ENCODE results near the gene GPX4. TPM values are rescaled to one million over a fixed set of nuclear protein-coding genes. Genes with fewer than 3 reads are reported as not detected.

Gene GPX4
- total RNA-seq, 1 donor from 2014 or later, result 300 TPM

DNA sequence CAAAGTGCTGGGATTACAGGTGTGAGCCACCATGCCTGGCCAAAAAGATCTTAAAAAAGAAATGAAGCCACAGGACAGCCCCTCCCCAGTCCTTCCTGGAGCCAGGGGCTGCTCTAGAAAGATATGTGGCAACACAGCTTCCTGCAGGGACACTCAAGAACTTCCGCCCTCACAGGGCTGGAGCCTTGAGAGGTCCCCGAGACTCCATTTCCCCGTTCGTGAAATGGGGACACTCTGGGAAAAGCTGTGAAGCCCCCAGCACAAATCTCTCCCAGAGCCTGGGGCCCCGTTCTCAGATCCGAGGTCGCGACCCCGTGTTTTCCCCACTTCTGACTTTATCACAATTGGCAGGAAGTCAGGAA, 2.5 kb upstream of the GPX4 start:
- Mint-ChIP-seq H3K9me3 (no peaks in the 10 kb centered on the region), H3K27ac (ENCODE audit: unreplicated experiment) (peak overlapping the region; percentile 84), H3K27me3 (ENCODE audit: low read depth) (no peaks in the 10 kb centered on the region), H3K4me1 (peaks cover 24% of the 10 kb centered on the region), H3K36me3 (ENCODE audit: low read depth) (no peaks in the 10 kb centered on the region), H3K4me3 (peak overlapping the region; percentile 84)
- DNase-seq (ENCODE audit: low read depth, low spot score), result no peak
- TF ChIP-seq CTCF (conservative IDR thresholded peaks at IDR 0.05), result no peak

- Mint-ChIP-seq H3K4me3 (peak overlapping the region; percentile 86), H3K27me3 (ENCODE audit: low read depth) (no peaks in the 10 kb centered on the region), H3K36me3 (ENCODE audit: low read depth) (no peaks in the 10 kb centered on the region), H3K27ac (ENCODE audit: unreplicated experiment) (no peak overlapping the region), H3K9me3 (no peaks in the 10 kb centered on the region), H3K4me1 (peaks cover 24% of the 10 kb centered on the region)
- DNase-seq (ENCODE audit: low read depth, low spot score), result no peak
- TF ChIP-seq CTCF (conservative IDR thresholded peaks at IDR 0.05), result no peak
These were observed 1.2 kb upstream of the GPX4 start for GRCh38 chr19:1102407-1103131.

DNA sequence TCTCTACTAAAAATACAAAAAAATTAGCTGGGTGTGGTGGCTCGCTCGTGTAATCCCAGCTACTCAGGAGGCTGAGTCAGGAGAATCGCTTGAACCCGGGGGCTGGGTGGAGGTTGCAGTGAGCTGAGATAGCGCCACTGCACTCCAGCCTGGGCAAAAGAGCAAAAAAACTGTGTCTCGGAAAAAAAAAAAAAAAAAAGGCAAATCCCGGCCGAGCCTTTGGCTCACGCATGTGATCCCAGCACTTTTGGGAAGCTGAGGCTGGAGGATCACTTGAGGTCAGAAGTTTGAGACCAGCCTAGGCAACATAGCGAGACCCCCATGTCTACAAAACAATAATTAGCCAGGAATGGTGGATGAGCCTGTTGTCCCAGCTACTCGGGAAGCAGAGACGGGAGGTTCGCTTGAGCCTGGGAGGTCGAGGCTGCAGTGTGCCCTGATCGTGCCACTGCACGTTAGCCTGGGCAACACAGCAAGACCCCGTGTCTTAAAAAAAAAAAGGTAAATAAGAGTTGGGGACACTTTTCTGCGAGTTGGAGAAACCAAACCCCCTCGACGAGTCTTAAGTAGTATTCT, 574 bp upstream of the GPX4 start:
- Mint-ChIP-seq H3K36me3 (ENCODE audit: low read depth) (no peaks in the 10 kb centered on the region), H3K9me3 (no peaks in the 10 kb centered on the region), H3K4me3 (peak overlapping the region; percentile 86), H3K27ac (ENCODE audit: unreplicated experiment) (peak overlapping the region; percentile 78), H3K27me3 (ENCODE audit: low read depth) (no peaks in the 10 kb centered on the region), H3K4me1 (peaks cover 19% of the 10 kb centered on the region)
- DNase-seq (ENCODE audit: low read depth, low spot score), result no peak
- no peak for TF ChIP-seq CTCF (conservative IDR thresholded peaks at IDR 0.05)

GRCh38 chr19:1104311-1105007, 665 bp downstream of the GPX4 start:
- Mint-ChIP-seq H3K27me3 (ENCODE audit: low read depth) (no peaks in the 10 kb centered on the region), H3K4me1 (peaks cover 14% of the 10 kb centered on the region), H3K4me3 (peak overlapping the region; percentile 84), H3K9me3 (no peaks in the 10 kb centered on the region), H3K36me3 (ENCODE audit: low read depth) (no peaks in the 10 kb centered on the region), H3K27ac (ENCODE audit: unreplicated experiment) (peak overlapping the region; percentile 27)
- DNase-seq (ENCODE audit: low read depth, low spot score), result peak; percentile 64
- TF ChIP-seq CTCF (conservative IDR thresholded peaks at IDR 0.05), result no peak

GRCh38 chr19:1105008-1105872, 1.4 kb downstream of the GPX4 start:
- H3K36me3 Mint-ChIP-seq (ENCODE audit: low read depth), result no peaks in the 10 kb centered on the region
- no peak for TF ChIP-seq CTCF (conservative IDR thresholded peaks at IDR 0.05)
- DNase-seq (ENCODE audit: low read depth, low spot score), result no peak
- H3K4me3 Mint-ChIP-seq, result peak overlapping the region; percentile 84
- H3K9me3 Mint-ChIP-seq, result no peaks in the 10 kb centered on the region
- H3K4me1 Mint-ChIP-seq, result peaks cover 14% of the 10 kb centered on the region
- no peaks in the 10 kb centered on the region for H3K27me3 Mint-ChIP-seq (ENCODE audit: low read depth)
- peak overlapping the region; percentile 27 for H3K27ac Mint-ChIP-seq (ENCODE audit: unreplicated experiment)
